HG03159 (cell line): ENCODE results near the gene FXYD6.

Experiments
- ATAC-seq: cut with Tn5 transposase; IDR thresholded peaks from one replicate; pipeline ENCODE4 v1.9.1; 2021; ENCODE audit warnings: mild to moderate bottlenecking, moderate library complexity; ENCODE audit not compliant: unreplicated experiment

Gene FXYD6

GRCh38 chr11:117887431-117888138 lies 11.1 kb upstream of the FXYD6 start:
- no peak for ATAC-seq

- ATAC-seq: no peak
Observed at GRCh38 chr11:117885777-117886176, 9.3 kb upstream of the FXYD6 start.

- no peak for ATAC-seq
Observed at GRCh38 chr11:117884994-117885393, 8.5 kb upstream of the FXYD6 start.

GRCh38 chr11:117883063-117883462 lies 6.6 kb upstream of the FXYD6 start:
- no peak for ATAC-seq

- ATAC-seq: no peak
Observed at GRCh38 chr11:117882311-117882905, 6.0 kb upstream of the FXYD6 start.

GRCh38 chr11:117881217-117881616 lies 4.8 kb upstream of the FXYD6 start:
- ATAC-seq: no peak

- no peak for ATAC-seq
Observed at GRCh38 chr11:117879516-117880480, 3.3 kb upstream of the FXYD6 start.

- ATAC-seq: no peak
Observed at GRCh38 chr11:117878939-117879475, 2.5 kb upstream of the FXYD6 start.

- ATAC-seq: no peak
Observed at GRCh38 chr11:117878314-117878938, 2.0 kb upstream of the FXYD6 start.

- ATAC-seq: no peak
Observed at GRCh38 chr11:117877120-117877784, 794 bp upstream of the FXYD6 start.

GRCh38 chr11:117876059-117876340 lies 458 bp downstream of the FXYD6 start:
- ATAC-seq: no peak

- ATAC-seq: no peak
Observed at GRCh38 chr11:117875382-117876058, 938 bp downstream of the FXYD6 start.

GRCh38 chr11:117874910-117875381 lies 1.5 kb downstream of the FXYD6 start:
- ATAC-seq: no peak

GRCh38 chr11:117874253-117874909 lies 2.1 kb downstream of the FXYD6 start:
- no peak for ATAC-seq

GRCh38 chr11:117873828-117874125 lies 2.7 kb downstream of the FXYD6 start:
- ATAC-seq: no peak

GRCh38 chr11:117872975-117873827 lies 3.3 kb downstream of the FXYD6 start:
- no peak for ATAC-seq

GRCh38 chr11:117872420-117872961 lies 4.0 kb downstream of the FXYD6 start:
- no peak for ATAC-seq

GRCh38 chr11:117871784-117872183 lies 4.7 kb downstream of the FXYD6 start:
- ATAC-seq: no peak
